OCI-LY1 (cell line): ENCODE data around the gene IFNA2.

ENCODE experiments used
- CTCF ChIP-seq: fragments of 200-600 bp; sonication (generic), shearing (Covaris generic); IDR thresholded peaks from 2 replicates; pipeline ENCODE4 v1.5.1; 2017; ENCODE audit warnings: mild to moderate bottlenecking, antibody characterized with exemption, low read length, moderate library complexity, mixed read lengths
- EZH2 ChIP-seq: fragments of 200-600 bp; sonication (generic), shearing (Covaris generic); IDR thresholded peaks from 2 replicates; pipeline ENCODE4 v1.8.0; 2017; ENCODE audit warnings: borderline replicate concordance, mixed run types, mild to moderate bottlenecking, antibody characterized with exemption, low read length, moderate library complexity, mixed read lengths

- TF ChIP-seq CTCF, result no peak
- TF ChIP-seq EZH2, result no peak
Measured at GRCh38 chr9:21357479-21358460, 27.4 kb downstream of the IFNA2 start.
